Parathyroid adenoma (tissue), 2 donors: ENCODE data around the gene UAP1L1.

Source experiments
- H2AFZ ChIP-seq: fragments of 300-600 bp; sonication (generic); one replicate; pipeline ENCODE4 v1.7.0; 2017; ENCODE audit warnings: antibody characterized with exemption, mild to moderate bottlenecking
- H3K27ac ChIP-seq: fragments of 300-600 bp; sonication (generic); one replicate; pipeline ENCODE4 v1.7.0; 2017
- H3K27me3 ChIP-seq: fragments of 300-600 bp; sonication (generic); one replicate; pipeline ENCODE4 v1.7.0; 2017; ENCODE audit warnings: low read length; ENCODE audit not compliant: control insufficient read depth, insufficient read depth
- H3K36me3 ChIP-seq: fragments of 300-600 bp; sonication (generic); one replicate; pipeline ENCODE4 v1.7.0; 2017; ENCODE audit warnings: low read length; ENCODE audit not compliant: control insufficient read depth, insufficient read depth
- H3K4me1 ChIP-seq: fragments of 300-600 bp; sonication (generic); one replicate; pipeline ENCODE4 v1.7.0; 2017; ENCODE audit warnings: control low read depth
- H3K4me2 ChIP-seq: fragments of 300-600 bp; sonication (generic); one replicate; pipeline ENCODE4 v1.7.0; 2017; ENCODE audit warnings: low read length
- H3K4me3 ChIP-seq: fragments of 300-600 bp; sonication (generic); one replicate; pipeline ENCODE4 v1.7.0; 2017; ENCODE audit warnings: low read depth, low read length
- H3K79me2 ChIP-seq: fragments of 300-600 bp; sonication (generic); one replicate; pipeline ENCODE4 v1.7.0; 2017; ENCODE audit warnings: control low read depth
- H3K9ac ChIP-seq: fragments of 300-600 bp; sonication (generic); one replicate; pipeline ENCODE4 v1.7.0; 2017; ENCODE audit warnings: mild to moderate bottlenecking
- H3K9me3 ChIP-seq: fragments of 300-600 bp; sonication (generic); one replicate; pipeline ENCODE4 v1.7.0; 2017; ENCODE audit warnings: low read length; ENCODE audit not compliant: control insufficient read depth
- CTCF ChIP-seq: fragments of 300-600 bp; sonication (generic); IDR thresholded peaks from one replicate; pipeline ENCODE4 v1.7.0; 2017; ENCODE audit warnings: antibody characterized with exemption, mild to moderate bottlenecking
- donor health status: primary hyperparathyroidism.

UAP1L1 gene

GRCh38 chr9:137114220-137114612 lies 36.9 kb downstream of the UAP1L1 start:
- Histone ChIP-seq H3K9ac (no peak overlapping the region), H3K27ac (no peak overlapping the region), H3K79me2 (no peaks in the 10 kb centered on the region)

GRCh38 chr9:137114613-137115393 lies 37.5 kb downstream of the UAP1L1 start, which contains the start of gene DPP7:
TSS of gene DPP7 (minus strand) at chr9:137114733. CDS start at chr9:137114713, 20 bp downstream.
- no peaks in the 10 kb centered on the region for H3K9me3 ChIP-seq
- H3K27me3 ChIP-seq, result no peaks in the 10 kb centered on the region
- H3K9ac ChIP-seq, result no peak within 1 kb of the TSS
- H3K4me3 ChIP-seq, result peak within 1 kb of the TSS; percentile 62
- H3K79me2 ChIP-seq, result no peaks in the 10 kb centered on the region
- H3K4me1 ChIP-seq, result peaks cover 3% of the 10 kb centered on the region
- peak within 1 kb of the TSS; percentile 76 for H2AFZ ChIP-seq
- peak within 1 kb of the TSS; percentile 98 for H3K4me2 ChIP-seq
- H3K27ac ChIP-seq, result no peak within 1 kb of the TSS
- no peaks in the 10 kb centered on the region for H3K36me3 ChIP-seq
- no peak for TF ChIP-seq CTCF

More at GRCh38 chr9:137114220-137114612, 36.9 kb downstream of the UAP1L1 start:
- Histone ChIP-seq H2AFZ (peak overlapping the region; percentile 76), H3K4me3 (peak overlapping the region; percentile 62), H3K4me1 (peaks cover 3% of the 10 kb centered on the region), H3K36me3 (no peaks in the 10 kb centered on the region), H3K9me3 (no peaks in the 10 kb centered on the region), H3K4me2 (peak overlapping the region; percentile 98), H3K27me3 (no peaks in the 10 kb centered on the region)
- no peak for TF ChIP-seq CTCF

- H3K9me3 ChIP-seq, result no peaks in the 10 kb centered on the region
- H3K4me2 ChIP-seq, result peak overlapping the region; percentile 98
- H3K27me3 ChIP-seq, result no peaks in the 10 kb centered on the region
- H3K9ac ChIP-seq, result no peak overlapping the region
- TF ChIP-seq CTCF, result no peak
- H2AFZ ChIP-seq, result peak overlapping the region; percentile 76
- H3K27ac ChIP-seq, result no peak overlapping the region
- no peaks in the 10 kb centered on the region for H3K36me3 ChIP-seq
- H3K4me1 ChIP-seq, result peaks cover 3% of the 10 kb centered on the region
- no peak overlapping the region for H3K4me3 ChIP-seq
- no peaks in the 10 kb centered on the region for H3K79me2 ChIP-seq
Measured at GRCh38 chr9:137115394-137116026, 38.2 kb downstream of the UAP1L1 start.

GRCh38 chr9:137116027-137116507 lies 38.8 kb downstream of the UAP1L1 start:
- Histone ChIP-seq H3K4me2 (no peak overlapping the region), H3K4me3 (no peak overlapping the region), H3K9me3 (no peaks in the 10 kb centered on the region), H3K36me3 (no peaks in the 10 kb centered on the region), H3K79me2 (no peaks in the 10 kb centered on the region), H3K27me3 (no peaks in the 10 kb centered on the region), H3K9ac (no peak overlapping the region), H3K27ac (no peak overlapping the region), H3K4me1 (peaks cover 3% of the 10 kb centered on the region), H2AFZ (no peak overlapping the region)
- TF ChIP-seq CTCF, result no peak
